Loucy (cell line): ENCODE results near the gene MMAB.

Source experiments
- H2AFZ ChIP-seq: fragments of 200-600 bp; sonication (generic); 2 replicates; pipeline ENCODE4 v1.6.0; 2016; ENCODE audit warnings: antibody characterized with exemption, mild to moderate bottlenecking, low read length, moderate library complexity
- H3F3A ChIP-seq: fragments of 200-600 bp; 2 replicates; pipeline ENCODE4 v1.6.0; 2016; ENCODE audit warnings: antibody characterized with exemption, low read depth, mild to moderate bottlenecking
- H3K27me3 ChIP-seq: fragments of 200-600 bp; sonication (generic); 2 replicates; pipeline ENCODE4 v1.6.1; 2014; ENCODE audit warnings: low read length, mild to moderate bottlenecking; ENCODE audit not compliant: insufficient read depth, poor library complexity, severe bottlenecking
- H3K36me3 ChIP-seq: fragments of 200-600 bp; sonication (generic); 2 replicates; pipeline ENCODE4 v1.6.1; 2016; ENCODE audit warnings: low read length; ENCODE audit not compliant: insufficient read depth
- H3K4me1 ChIP-seq: fragments of 200-600 bp; sonication (generic); 2 replicates; pipeline ENCODE4 v1.5.1; 2014; ENCODE audit warnings: low read length, mild to moderate bottlenecking; ENCODE audit not compliant: insufficient read depth, poor library complexity, severe bottlenecking
- H3K4me2 ChIP-seq: fragments of 200-600 bp; sonication (generic); 2 replicates; pipeline ENCODE4 v1.6.0; 2014; ENCODE audit warnings: antibody characterized with exemption, low read length, low read depth, mild to moderate bottlenecking; ENCODE audit not compliant: poor library complexity, severe bottlenecking
- H3K4me3 ChIP-seq: fragments of 200-600 bp; sonication (generic); 2 replicates; pipeline ENCODE4 v1.5.1; 2014; ENCODE audit warnings: low read length, mild to moderate bottlenecking, mixed read lengths; ENCODE audit not compliant: poor library complexity, severe bottlenecking
- H3K79me2 ChIP-seq: fragments of 200-600 bp; sonication (generic); 2 replicates; pipeline ENCODE4 v1.6.1; 2014; ENCODE audit warnings: low read length; ENCODE audit not compliant: insufficient read depth
- H3K9ac ChIP-seq: fragments of 200-600 bp; sonication (generic); 2 replicates; pipeline ENCODE4 v1.6.0; 2014; ENCODE audit warnings: mild to moderate bottlenecking, low read depth, low read length, moderate library complexity; ENCODE audit not compliant: poor library complexity, severe bottlenecking
- H3K9me2 ChIP-seq: fragments of 200-600 bp; sonication (generic); replicated peaks from 2 replicates; pipeline ENCODE4 v1.6.1; 2016; ENCODE audit warnings: low read depth, low read length, mixed read lengths
- H3K9me3 ChIP-seq: fragments of 200-600 bp; sonication (generic); 2 replicates; pipeline ENCODE4 v1.6.1; 2014; ENCODE audit warnings: mild to moderate bottlenecking, antibody characterized with exemption, low read length, low read depth; ENCODE audit not compliant: insufficient read depth
- H4K20me1 ChIP-seq: fragments of 200-600 bp; sonication (generic); 2 replicates; pipeline ENCODE4 v1.6.0; 2014; ENCODE audit warnings: antibody characterized with exemption, low read length, mild to moderate bottlenecking; ENCODE audit not compliant: insufficient read depth, poor library complexity, severe bottlenecking
- CTCF ChIP-seq: fragments of 200-600 bp; sonication (generic); conservative IDR thresholded peaks from 2 replicates; pipeline ENCODE4 v1.5.1; 2014; ENCODE audit warnings: mild to moderate bottlenecking, antibody characterized with exemption, low read length
- EZH2phosphoT487 ChIP-seq: fragments of 200-600 bp; IDR thresholded peaks from 2 replicates; pipeline ENCODE4 v1.6.1; 2018; ENCODE audit warnings: antibody characterized with exemption, mild to moderate bottlenecking, moderate library complexity, borderline replicate concordance

The MMAB gene

GRCh38 chr12:109517619-109518018 is 55.7 kb downstream of the MMAB start:
- no peak overlapping the region for H3K4me3 ChIP-seq
- TF ChIP-seq EZH2phosphoT487: no peak
- no peak for TF ChIP-seq CTCF

GRCh38 chr12:109513977-109514376 is 59.3 kb downstream of the MMAB start:
- Histone ChIP-seq H2AFZ (no peak overlapping the region), H3K9me2 (no peaks in the 10 kb centered on the region), H3K36me3 (peaks cover 37% of the 10 kb centered on the region; the same call in 1 of the 2 replicates), H3K4me1 (no peaks in the 10 kb centered on the region), H3K9me3 (no peaks in the 10 kb centered on the region), H4K20me1 (no peaks in the 10 kb centered on the region), H3K9ac (no peak overlapping the region), H3K4me3 (no peak overlapping the region), H3K27me3 (no peaks in the 10 kb centered on the region), H3F3A (no peaks in the 10 kb centered on the region), H3K79me2 (no peaks in the 10 kb centered on the region), H3K4me2 (no peak overlapping the region)
- TF ChIP-seq EZH2phosphoT487: no peak
- TF ChIP-seq CTCF: no peak

More at GRCh38 chr12:109517619-109518018, 55.7 kb downstream of the MMAB start:
- no peaks in the 10 kb centered on the region for H3K4me1 ChIP-seq
- H3K79me2 ChIP-seq: no peaks in the 10 kb centered on the region
- no peaks in the 10 kb centered on the region for H3K27me3 ChIP-seq
- H3K9me2 ChIP-seq: no peaks in the 10 kb centered on the region
- no peak overlapping the region for H3K4me2 ChIP-seq
- peaks cover 27% of the 10 kb centered on the region; the same call in 1 of the 2 replicates for H3K36me3 ChIP-seq
- H2AFZ ChIP-seq: no peak overlapping the region
- H3K9me3 ChIP-seq: no peaks in the 10 kb centered on the region
- no peaks in the 10 kb centered on the region for H4K20me1 ChIP-seq
- H3F3A ChIP-seq: no peaks in the 10 kb centered on the region
- H3K9ac ChIP-seq: no peak overlapping the region

DNA sequence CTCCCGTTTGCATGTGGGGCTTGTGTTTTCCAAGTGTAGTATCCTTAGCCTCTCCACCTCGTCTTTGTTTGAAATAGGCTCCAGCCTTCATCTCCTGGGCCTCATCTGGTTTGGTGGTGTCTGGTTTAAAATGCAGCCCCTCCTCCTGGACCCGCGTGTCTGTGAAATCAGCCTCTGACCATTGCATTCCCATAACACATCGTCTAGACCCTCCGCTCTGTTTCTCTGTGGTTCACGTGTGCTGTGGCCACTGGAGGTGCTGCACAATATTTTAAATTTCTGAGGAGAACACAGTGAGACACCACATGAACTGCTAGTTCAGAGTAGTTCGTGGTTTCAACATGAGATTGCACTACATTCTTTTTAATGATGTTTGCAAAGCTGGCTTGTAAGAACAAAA is 60.3 kb downstream of the MMAB start:
- H3K27me3 ChIP-seq: no peaks in the 10 kb centered on the region
- H3K9me3 ChIP-seq: no peaks in the 10 kb centered on the region
- H2AFZ ChIP-seq: no peak overlapping the region
- no peak overlapping the region for H3K4me3 ChIP-seq
- no peak overlapping the region for H3K9ac ChIP-seq
- no peak overlapping the region for H3K4me2 ChIP-seq
- no peaks in the 10 kb centered on the region for H3K9me2 ChIP-seq
- peaks cover 38% of the 10 kb centered on the region; the same call in 1 of the 2 replicates for H3K36me3 ChIP-seq
- H4K20me1 ChIP-seq: no peaks in the 10 kb centered on the region
- no peaks in the 10 kb centered on the region for H3K79me2 ChIP-seq
- H3K4me1 ChIP-seq: no peaks in the 10 kb centered on the region
- TF ChIP-seq CTCF (no peak), EZH2phosphoT487 (no peak)
- H3F3A ChIP-seq: no peaks in the 10 kb centered on the region
